Smooth muscle cell (in vitro differentiated cells): ENCODE measurements around the gene NTRK3. TPM values are rescaled to one million over a fixed set of nuclear protein-coding genes. Genes with fewer than 3 reads are reported as not detected.

Experiments
- DNase-seq: peaks from one replicate; lab custom pipeline; 2025; ENCODE audit not compliant: unreplicated experiment; lab: John Stamatoyannopoulos, UW
- H2AFZ ChIP-seq: fragments of 200-600 bp; sonication (generic); 2 replicates; pipeline ENCODE4 v1.6.0; 2016; ENCODE audit warnings: antibody characterized with exemption, low read depth, mild to moderate bottlenecking
- H3F3A ChIP-seq: fragments of 200-600 bp; sonication (generic); 2 replicates; pipeline ENCODE4 v1.6.0; 2017; ENCODE audit warnings: antibody characterized with exemption, low read depth
- H3K27ac ChIP-seq: fragments of 200-600 bp; sonication (generic); 2 replicates; pipeline ENCODE4 v1.5.1; 2016; ENCODE audit warnings: low read depth, mild to moderate bottlenecking
- H3K27me3 ChIP-seq: fragments of 200-600 bp; sonication (generic); 2 replicates; pipeline ENCODE4 v1.6.1; 2016; ENCODE audit warnings: low read depth, mild to moderate bottlenecking
- H3K36me3 ChIP-seq: fragments of 200-600 bp; sonication (generic); 2 replicates; pipeline ENCODE4 v1.5.1; 2016; ENCODE audit warnings: low read depth
- H3K4me1 ChIP-seq: fragments of 200-600 bp; sonication (generic); 2 replicates; pipeline ENCODE4 v1.5.1; 2016; ENCODE audit warnings: low read depth
- H3K4me2 ChIP-seq: fragments of 200-600 bp; sonication (generic); 2 replicates; pipeline ENCODE4 v1.6.0; 2016; ENCODE audit warnings: mild to moderate bottlenecking
- H3K4me3 ChIP-seq: fragments of 200-600 bp; sonication (generic); 2 replicates; pipeline ENCODE4 v1.5.1; 2016; ENCODE audit warnings: mild to moderate bottlenecking
- H3K79me2 ChIP-seq: fragments of 200-600 bp; sonication (generic); 2 replicates; pipeline ENCODE4 v1.6.0; 2016; ENCODE audit warnings: low read depth, mild to moderate bottlenecking
- H3K9ac ChIP-seq: fragments of 200-600 bp; sonication (generic); 2 replicates; pipeline ENCODE4 v1.6.0; 2016; ENCODE audit warnings: low read depth
- H3K9me3 ChIP-seq: fragments of 200-600 bp; sonication (generic); replicated peaks from 2 replicates; pipeline ENCODE4 v1.5.1; 2016; ENCODE audit warnings: low read depth
- H4K20me1 ChIP-seq: fragments of 200-600 bp; sonication (generic); 2 replicates; pipeline ENCODE4 v1.6.0; 2016; ENCODE audit warnings: low read depth
- CTCF ChIP-seq: fragments of 200-600 bp; sonication (generic); IDR thresholded peaks from 2 replicates; pipeline ENCODE4 v1.5.1; 2017; ENCODE audit warnings: borderline replicate concordance, mild to moderate bottlenecking, antibody characterized with exemption; ENCODE audit not compliant: insufficient read depth, poor library complexity, severe bottlenecking
- WGBS: methylation state at CpG from one replicate; pipeline ENCODE4 v1.1.7; 2016; ENCODE audit warnings: low lambda C conversion rate; 5-methylcytosine and 5-hydroxymethylcytosine counted together
- polyA plus RNA-seq: library from polyadenylated mRNA; unstranded; fragments of >200 nt; fragmentation: Nextera tagmentation; extraction: Ambion mirVana; gene quantifications from 2 replicates; pipeline ENCODE4 v1.2.1, GENCODE V29; 2016
- total RNA-seq: library from RNA; depleted of rRNA; stranded (reverse); fragments of >200 nt; gene quantifications from 2 replicates; pipeline ENCODE4 v1.2.3, GENCODE V29; 2014

Gene NTRK3
- total and polyA plus RNA-seq, 2 experiments from 2014 or later = 3.3 to 3.5 TPM

GRCh38 chr15:87929841-87930240 is 326.7 kb downstream of the NTRK3 start:
- Histone ChIP-seq H3K27me3 (no peaks in the 10 kb centered on the region), H4K20me1 (no peaks in the 10 kb centered on the region), H3K27ac (no peak overlapping the region), H3K4me3 (no peak overlapping the region), H3K79me2 (no peaks in the 10 kb centered on the region), H3K4me1 (no peaks in the 10 kb centered on the region), H3K36me3 (no peaks in the 10 kb centered on the region), H3F3A (no peaks in the 10 kb centered on the region), H3K9me3 (no peaks in the 10 kb centered on the region), H2AFZ (no peak overlapping the region), H3K9ac (no peak overlapping the region), H3K4me2 (no peak overlapping the region)
- DNase-seq = no peak
- WGBS = 96% methylated on average over 2 of the region's 2 CpGs
- no peak for TF ChIP-seq CTCF

GRCh38 chr15:87924433-87924832 is 332.1 kb downstream of the NTRK3 start:
- H3K27me3 ChIP-seq = no peaks in the 10 kb centered on the region
- no peak overlapping the region for H3K4me3 ChIP-seq
- H4K20me1 ChIP-seq = no peaks in the 10 kb centered on the region
- no peak overlapping the region for H3K4me2 ChIP-seq
- H3F3A ChIP-seq = no peaks in the 10 kb centered on the region
- no peaks in the 10 kb centered on the region for H3K9me3 ChIP-seq
- no peak for DNase-seq
- no peak overlapping the region for H3K27ac ChIP-seq
- H3K4me1 ChIP-seq = no peaks in the 10 kb centered on the region
- no peak overlapping the region for H2AFZ ChIP-seq
- no peaks in the 10 kb centered on the region for H3K36me3 ChIP-seq
- H3K79me2 ChIP-seq = no peaks in the 10 kb centered on the region
- WGBS = 67% methylated on average over 1 of the region's 1 CpG
- no peak for TF ChIP-seq CTCF
- H3K9ac ChIP-seq = no peak overlapping the region

GRCh38 chr15:87919064-87919463 is 337.5 kb downstream of the NTRK3 start:
- Histone ChIP-seq H2AFZ (no peak overlapping the region), H3K9ac (no peak overlapping the region), H3F3A (no peaks in the 10 kb centered on the region), H3K36me3 (no peaks in the 10 kb centered on the region), H4K20me1 (no peaks in the 10 kb centered on the region), H3K4me1 (no peaks in the 10 kb centered on the region), H3K79me2 (no peaks in the 10 kb centered on the region), H3K4me2 (no peak overlapping the region), H3K27me3 (no peaks in the 10 kb centered on the region), H3K9me3 (no peaks in the 10 kb centered on the region), H3K27ac (no peak overlapping the region), H3K4me3 (no peak overlapping the region)
- WGBS = 92% methylated on average over 3 of the region's 3 CpGs
- no peak for TF ChIP-seq CTCF
- no peak for DNase-seq

GRCh38 chr15:87917480-87917879 is 339.1 kb downstream of the NTRK3 start:
- H3K4me2 ChIP-seq = no peak overlapping the region
- H3K4me1 ChIP-seq = no peaks in the 10 kb centered on the region
- H2AFZ ChIP-seq = no peak overlapping the region
- WGBS = 78% methylated on average over 2 of the region's 2 CpGs
- no peaks in the 10 kb centered on the region for H3K9me3 ChIP-seq
- H4K20me1 ChIP-seq = no peaks in the 10 kb centered on the region
- no peaks in the 10 kb centered on the region for H3F3A ChIP-seq
- H3K4me3 ChIP-seq = no peak overlapping the region
- no peaks in the 10 kb centered on the region for H3K27me3 ChIP-seq
- no peaks in the 10 kb centered on the region for H3K79me2 ChIP-seq
- TF ChIP-seq CTCF = no peak
- no peak for DNase-seq
- H3K9ac ChIP-seq = no peak overlapping the region
- H3K36me3 ChIP-seq = no peaks in the 10 kb centered on the region
- no peak overlapping the region for H3K27ac ChIP-seq
